Upper lobe of left lung (tissue), 6 donors: Measurements from ENCODE around the gene ANKRD65. TPM values are rescaled to one million over a fixed set of nuclear protein-coding genes. Genes with fewer than 3 reads are reported as not detected.

Source experiments
- ATAC-seq, 2 donors: fragments of 200-7000 bp; cut with Tn5 transposase; one replicate each; pipeline ENCODE4 v1.9.1; 2022; ENCODE audit warnings: mild to moderate bottlenecking in 2 of 2, moderate library complexity in 2 of 2; ENCODE audit not compliant: low FRiP score in 2 of 2
- DNase-seq, 2 donors: peaks; one replicate each; pipeline ENCODE4 v3.0.0-alpha.2; 2019 to 2020
- H3K27ac ChIP-seq, 4 donors: fragments of 200-600 bp; sonication (generic); one replicate each; pipeline ENCODE4 v1.5.1; 2016 to 2019
- H3K27me3 ChIP-seq, 4 donors: fragments of 200-600 bp; sonication (generic); one replicate each; pipeline ENCODE4 v1.5.1; 2017 to 2019
- H3K36me3 ChIP-seq, 4 donors: fragments of 200-600 bp; sonication (generic); one replicate each; pipeline ENCODE4 v1.5.1; 2016 to 2019
- H3K4me1 ChIP-seq, 4 donors: fragments of 200-600 bp; sonication (generic); one replicate each; pipeline ENCODE4 v1.5.1; 2018 to 2019
- H3K4me3 ChIP-seq, 4 donors: fragments of 200-600 bp; sonication (generic); one replicate each; pipeline ENCODE4 v1.5.1; 2017 to 2019; ENCODE audit warnings: mild to moderate bottlenecking in 2 of 4, moderate library complexity in 1 of 4
- H3K9me3 ChIP-seq, 4 donors: fragments of 200-600 bp; sonication (generic); one replicate each; pipeline ENCODE4 v1.5.1; 2018 to 2019
- EP300 ChIP-seq, 4 donors: sonication (generic); formaldehyde crosslinking; IDR thresholded peaks; one replicate each; pipeline ENCODE4 v1.5.1; 2017; ENCODE audit warnings: antibody characterized with exemption in 4 of 4, control low read depth in 2 of 4
- POLR2A ChIP-seq, 4 donors: fragments of 450-650 bp; IDR thresholded peaks; one replicate each; pipeline ENCODE4 v1.5.1; 2016 to 2017; ENCODE audit warnings: antibody characterized with exemption in 4 of 4, mild to moderate bottlenecking in 2 of 4
- POLR2AphosphoS5 ChIP-seq, 2 donors: sonication (generic); formaldehyde crosslinking; IDR thresholded peaks; one replicate each; pipeline ENCODE4 v1.5.1; 2017; ENCODE audit warnings: antibody characterized with exemption in 2 of 2
- WGBS, 2 donors: methylation state at CpG; one replicate each; pipeline ENCODE4 v1.1.5; 2017 to 2018; 5-methylcytosine and 5-hydroxymethylcytosine counted together
- total RNA-seq, 6 donors: library from RNA; depleted of rRNA in 4 of 6; stranded (reverse); fragments of >200 nt in 4 of 6; gene quantifications; one replicate each; pipeline versions ENCODE4 v1.1.0 to v1.2.1, GENCODE V29; 2016 to 2021
- TF ChIP-seq, protein P1 (sequence below), 6 experiments: fragments of 450-650 bp in 4 of 6; fragments of 200-600 bp in 2 of 6; sonication (generic) in 2 of 6; IDR thresholded peaks; one replicate each; pipeline ENCODE4 v1.5.1; 2016 to 2019; ENCODE audit warnings: antibody characterized with exemption in 6 of 6
- donor health status: DM: no; HTN: no; CAD: no; lungs with moderate emphysema.
- donor health status: DM: no; HTN: yes; CAD: no; lungs with severe emphysema.

Gene ANKRD65
- total RNA-seq, 6 donors from 2014 or later: 21.3 to 54.5 (median 34.7) TPM

- Histone ChIP-seq H3K27me3 (no peaks in the 10 kb centered on the region), H3K4me1 (peaks cover 15 to 33% (median 25%) of the 10 kb centered on the region in 4 donors), H3K27ac (peak overlapping the region in 2 of 4 donors; percentile 32 to 34), H3K36me3 (no peaks in the 10 kb centered on the region), H3K4me3 (no peak overlapping the region), H3K9me3 (no peaks in the 10 kb centered on the region)
- ATAC-seq (peak in 1 of 2 donors; percentile 29), DNase-seq (no peak)
- 76% methylated on average over 26 to 32 of the region's 32 CpGs for WGBS, 2 donors
- TF ChIP-seq POLR2A (IDR thresholded peaks at IDR 0.05) (no peak), EP300 (IDR thresholded peaks at IDR 0.05) (no peak), POLR2AphosphoS5 (IDR thresholded peaks at IDR 0.05) (no peak)
- TF ChIP-seq, protein P1, sequence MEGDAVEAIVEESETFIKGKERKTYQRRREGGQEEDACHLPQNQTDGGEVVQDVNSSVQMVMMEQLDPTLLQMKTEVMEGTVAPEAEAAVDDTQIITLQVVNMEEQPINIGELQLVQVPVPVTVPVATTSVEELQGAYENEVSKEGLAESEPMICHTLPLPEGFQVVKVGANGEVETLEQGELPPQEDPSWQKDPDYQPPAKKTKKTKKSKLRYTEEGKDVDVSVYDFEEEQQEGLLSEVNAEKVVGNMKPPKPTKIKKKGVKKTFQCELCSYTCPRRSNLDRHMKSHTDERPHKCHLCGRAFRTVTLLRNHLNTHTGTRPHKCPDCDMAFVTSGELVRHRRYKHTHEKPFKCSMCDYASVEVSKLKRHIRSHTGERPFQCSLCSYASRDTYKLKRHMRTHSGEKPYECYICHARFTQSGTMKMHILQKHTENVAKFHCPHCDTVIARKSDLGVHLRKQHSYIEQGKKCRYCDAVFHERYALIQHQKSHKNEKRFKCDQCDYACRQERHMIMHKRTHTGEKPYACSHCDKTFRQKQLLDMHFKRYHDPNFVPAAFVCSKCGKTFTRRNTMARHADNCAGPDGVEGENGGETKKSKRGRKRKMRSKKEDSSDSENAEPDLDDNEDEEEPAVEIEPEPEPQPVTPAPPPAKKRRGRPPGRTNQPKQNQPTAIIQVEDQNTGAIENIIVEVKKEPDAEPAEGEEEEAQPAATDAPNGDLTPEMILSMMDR (IDR thresholded peaks at IDR 0.05): no peak
Observed at GRCh38 chr1:1442069-1442770, 21.1 kb upstream of the ANKRD65 start.

DNA sequence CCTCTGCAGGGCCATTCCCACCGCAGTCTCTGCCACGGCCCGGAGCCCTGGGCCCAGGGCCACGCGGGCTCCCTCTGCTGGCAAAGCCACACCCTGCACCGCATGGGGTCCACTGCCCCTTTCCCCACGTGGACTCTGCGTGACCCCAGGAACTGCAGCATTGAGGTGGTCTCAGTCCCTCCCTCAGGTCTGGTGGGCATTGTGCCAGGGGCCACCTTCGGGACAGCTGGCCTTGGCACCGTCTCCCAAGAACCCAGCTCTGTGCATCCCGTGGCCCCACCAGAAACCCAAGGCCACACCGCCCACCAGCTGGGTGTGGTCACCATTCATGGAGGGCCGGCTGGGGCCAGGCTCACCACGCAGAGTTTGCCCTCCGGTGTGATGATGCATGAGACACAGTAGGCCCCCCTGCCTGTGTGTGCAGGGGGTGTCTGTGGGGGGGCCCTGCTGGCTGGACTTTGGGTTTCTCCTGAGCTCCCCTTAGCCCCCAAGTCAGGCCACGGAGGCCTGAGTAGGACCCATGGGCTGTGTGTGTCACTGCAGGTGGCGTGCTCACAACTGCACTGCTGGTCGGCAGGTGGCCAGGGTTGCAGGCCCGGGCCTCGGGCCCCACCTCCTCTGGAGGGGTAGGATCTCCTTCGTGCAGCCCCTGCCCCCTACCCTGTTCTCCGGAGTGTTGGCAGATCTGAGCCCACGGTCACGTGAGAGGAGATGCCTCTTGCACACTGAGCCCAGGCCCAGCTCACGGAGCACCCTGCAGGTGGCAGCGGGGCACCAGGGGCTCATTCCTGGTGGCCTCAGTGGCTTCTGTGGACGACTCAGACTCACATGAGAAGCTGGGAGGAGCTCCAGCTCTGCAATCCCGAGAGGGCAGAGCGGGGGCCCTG lies 20.2 kb upstream of the ANKRD65 start:
- peak overlapping the region in 2 of 4 donors; percentile 32 to 34 for H3K27ac ChIP-seq
- TF ChIP-seq EP300 (IDR thresholded peaks at IDR 0.05): no peak
- TF ChIP-seq, protein P1 (IDR thresholded peaks at IDR 0.05): peak; percentile 89 to 93 (median 92)
- H3K9me3 ChIP-seq: no peaks in the 10 kb centered on the region
- H3K4me1 ChIP-seq: peaks cover 23 to 43% (median 32%) of the 10 kb centered on the region in 4 donors
- peak; percentile 80 to 85 for ATAC-seq
- H3K27me3 ChIP-seq: no peaks in the 10 kb centered on the region
- no peak overlapping the region for H3K4me3 ChIP-seq
- H3K36me3 ChIP-seq: no peaks in the 10 kb centered on the region
- DNase-seq: peak in 1 of 2 donors; percentile 92
- 34 to 54% methylated on average over 9 to 17 of the region's 29 CpGs for WGBS, 2 donors

GRCh38 chr1:1440262-1441001 lies 19.4 kb upstream of the ANKRD65 start:
- Histone ChIP-seq H3K4me3 (no peak overlapping the region), H3K27me3 (peaks cover 0 to 6% (median 0%) of the 10 kb centered on the region in 4 donors), H3K9me3 (no peaks in the 10 kb centered on the region), H3K4me1 (peaks cover 29 to 49% (median 40%) of the 10 kb centered on the region in 4 donors), H3K36me3 (no peaks in the 10 kb centered on the region), H3K27ac (no peak overlapping the region)
- TF ChIP-seq POLR2A (IDR thresholded peaks at IDR 0.05) (no peak), EP300 (IDR thresholded peaks at IDR 0.05) (no peak), POLR2AphosphoS5 (IDR thresholded peaks at IDR 0.05) (no peak)
- TF ChIP-seq, protein P1 (IDR thresholded peaks at IDR 0.05): no peak
- 79 to 84% methylated on average over 13 to 25 of the region's 26 CpGs for WGBS, 2 donors
- no peak for ATAC-seq
- DNase-seq: no peak

GRCh38 chr1:1439546-1440261 lies 18.6 kb upstream of the ANKRD65 start:
- no peak overlapping the region for H3K27ac ChIP-seq
- DNase-seq (peak in 1 of 2 donors; percentile 83), ATAC-seq (no peak)
- H3K36me3 ChIP-seq: no peaks in the 10 kb centered on the region
- H3K4me3 ChIP-seq: no peak overlapping the region
- H3K9me3 ChIP-seq: no peaks in the 10 kb centered on the region
- peaks cover 0 to 7% (median 0%) of the 10 kb centered on the region in 4 donors for H3K27me3 ChIP-seq
- TF ChIP-seq EP300 (IDR thresholded peaks at IDR 0.05): no peak
- no peak for TF ChIP-seq POLR2AphosphoS5 (IDR thresholded peaks at IDR 0.05)
- no peak for TF ChIP-seq POLR2A (IDR thresholded peaks at IDR 0.05)
- TF ChIP-seq, protein P1 (IDR thresholded peaks at IDR 0.05): no peak
- peaks cover 35 to 56% (median 47%) of the 10 kb centered on the region in 4 donors for H3K4me1 ChIP-seq
- 90 to 97% methylated on average over 16 to 62 of the region's 82 CpGs for WGBS, 2 donors
